HepG2 (cell line): ENCODE results near the gene PSEN2. TPM values are rescaled to one million over a fixed set of nuclear protein-coding genes. Genes with fewer than 3 reads are reported as not detected.

ENCODE experiments used
- ADNP ChIP-seq: sonication (generic); formaldehyde crosslinking; IDR thresholded peaks from 2 replicates; pipeline ENCODE4 v1.4.0; 2020; ENCODE audit warnings: missing genetic modification reagents
- BRD4 ChIP-seq: sonication (generic); formaldehyde crosslinking; IDR thresholded peaks from 2 replicates; pipeline ENCODE4 v1.4.0; 2020; ENCODE audit warnings: missing genetic modification reagents
- ELF1 ChIP-seq: sonication (generic); formaldehyde crosslinking; IDR thresholded peaks from 2 replicates; pipeline ENCODE4 v1.4.0; 2020; ENCODE audit warnings: missing genetic modification reagents
- HDAC6 ChIP-seq: fragments of 200-600 bp; sonication (generic); IDR thresholded peaks from 2 replicates; pipeline ENCODE4 v1.7.0; 2017; ENCODE audit warnings: mild to moderate bottlenecking, antibody characterized with exemption, low read length, low read depth
- HNRNPK ChIP-seq: fragments of 200-400 bp; formaldehyde crosslinking; IDR thresholded peaks from 2 replicates; pipeline ENCODE4 v1.6.1; 2018; ENCODE audit warnings: low read length, low read depth, moderate library complexity, mild to moderate bottlenecking; ENCODE audit not compliant: poor library complexity, severe bottlenecking
- KDM4B ChIP-seq: sonication (generic); formaldehyde crosslinking; IDR thresholded peaks from 2 replicates; pipeline ENCODE4 v1.4.0; 2020; ENCODE audit warnings: missing genetic modification reagents
- KLF12 ChIP-seq: sonication (generic); formaldehyde crosslinking; IDR thresholded peaks from 2 replicates; pipeline ENCODE4 v1.4.0; 2020; ENCODE audit warnings: missing genetic modification reagents, borderline replicate concordance
- MYNN ChIP-seq: sonication (generic); formaldehyde crosslinking; IDR thresholded peaks from 2 replicates; pipeline ENCODE4 v1.4.0; 2020; ENCODE audit warnings: mild to moderate bottlenecking, low read depth, missing genetic modification reagents
- RFXAP ChIP-seq: sonication (generic); formaldehyde crosslinking; IDR thresholded peaks from 2 replicates; pipeline ENCODE4 v1.4.0; 2020; ENCODE audit warnings: missing genetic modification reagents, borderline replicate concordance
- SOX13 ChIP-seq, 3 experiments: fragments of 450-650 bp in 1 of 3; sonication (generic) in 1 of 3; formaldehyde crosslinking in 1 of 3; IDR thresholded peaks in 2 of 3; conservative IDR thresholded peaks in 1 of 3; 2 replicates each; pipeline versions ENCODE4 v1.5.0 to v1.6.1; 2016 to 2020; ENCODE audit warnings: antibody characterized with exemption in 1 of 3, mild to moderate bottlenecking in 1 of 3, missing compliant biosample characterization in 1 of 3, missing genetic modification reagents in 1 of 3, moderate library complexity in 1 of 3
- ZEB1 ChIP-seq: IDR thresholded peaks from 2 replicates; pipeline ENCODE4 v1.6.1; 2012; ENCODE audit warnings: mild to moderate bottlenecking, low read depth, inconsistent platforms; ENCODE audit not compliant: insufficient replicate concordance
- ZNF7 ChIP-seq: IDR thresholded peaks from 2 replicates; pipeline ENCODE4 v1.6.1; 2016; ENCODE audit warnings: missing biosample characterization, missing genetic modification reagents
- ZNF777 ChIP-seq: sonication (generic); formaldehyde crosslinking; IDR thresholded peaks from 2 replicates; pipeline ENCODE4 v1.4.0; 2020; ENCODE audit warnings: missing genetic modification reagents
- ZNF879 ChIP-seq: sonication (generic); formaldehyde crosslinking; IDR thresholded peaks from 2 replicates; pipeline ENCODE4 v1.8.1; 2023; ENCODE audit warnings: missing genetic modification reagents
- polyA plus RNA-seq, 8 experiments: library from polyadenylated mRNA; depleted of rRNA in 3 of 8; stranded (reverse) in 7 of 8; unstranded in 1 of 8; fragments of >200 nt; fragmentation: Illumina TruSeq in 4 of 8; extraction: Trizol in 4 of 8; gene quantifications; 2 replicates each; pipeline versions ENCODE4 v1.2.1 to v1.2.3, GENCODE V29; 2011 to 2016; ENCODE audit warnings: low read depth in 4 of 8, missing spikeins in 1 of 8, mixed read lengths in 1 of 8; ENCODE audit not compliant: insufficient read depth in 1 of 8
- total RNA-seq, 5 experiments: library from RNA; depleted of rRNA; stranded (reverse); fragments of >200 nt; fragmentation: Illumina TruSeq; extraction: Trizol; gene quantifications; 2 replicates each; pipeline ENCODE4 v1.2.3, GENCODE V29; 2016; ENCODE audit warnings: low read depth in 1 of 5
- TF ChIP-seq, protein P1 (sequence below): sonication (generic); formaldehyde crosslinking; IDR thresholded peaks from 2 replicates; pipeline ENCODE4 v1.4.0; 2020; ENCODE audit warnings: low read depth, mild to moderate bottlenecking, missing genetic modification reagents
- TF ChIP-seq, protein P2 (sequence below): sonication (generic); formaldehyde crosslinking; IDR thresholded peaks from 2 replicates; pipeline ENCODE4 v1.4.0; 2020; ENCODE audit warnings: missing genetic modification reagents, borderline replicate concordance
- TF ChIP-seq, protein P3 (sequence below): sonication (generic); formaldehyde crosslinking; IDR thresholded peaks from 2 replicates; pipeline ENCODE4 v1.9.0; 2021; ENCODE audit warnings: mild to moderate bottlenecking, missing genetic modification reagents
- TF ChIP-seq, protein P4 (sequence below): sonication (generic); formaldehyde crosslinking; conservative IDR thresholded peaks from 2 replicates; pipeline ENCODE4 v1.5.0; 2020; ENCODE audit warnings: missing genetic modification reagents

Gene PSEN2
- total and polyA plus RNA-seq, 2 of the 13 experiments (the other 11 are each of a cell fraction or from before 2014, with no cell fraction given), result 5.9 to 13.1 TPM

DNA sequence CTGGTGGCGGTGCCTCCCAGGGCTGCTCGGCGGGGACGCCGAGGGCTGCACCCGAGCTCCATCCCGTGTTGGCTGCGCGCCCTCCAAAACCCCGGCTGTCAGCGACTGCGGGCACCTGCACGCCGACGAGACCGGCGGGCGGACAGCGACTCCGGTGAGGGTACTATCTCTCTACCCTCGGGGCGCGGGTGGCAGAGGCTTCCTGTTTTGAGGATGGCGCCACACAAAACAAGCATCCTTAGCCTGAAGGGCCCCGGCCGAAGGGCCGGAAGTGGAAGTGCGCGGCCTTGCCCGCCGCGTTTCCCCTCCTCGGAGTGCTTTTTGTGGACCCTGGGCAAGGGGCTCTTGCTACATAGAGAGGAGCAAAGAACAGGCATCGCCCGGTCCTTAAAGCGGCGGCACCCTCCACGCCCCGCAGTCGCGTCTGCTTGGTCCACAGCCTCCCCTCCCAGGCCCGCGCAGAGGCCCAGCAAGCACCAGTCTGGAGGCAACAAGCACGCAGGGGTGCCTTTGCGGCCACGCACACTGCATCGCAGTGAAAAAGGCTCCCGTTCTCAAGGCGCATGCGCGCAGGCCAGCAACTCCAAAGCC lies 69.1 kb downstream of the PSEN2 start (continued):
- TF ChIP-seq ZNF777 (CRISPR knock-in tag) (peak; percentile 52; the same call in 1 of the 2 replicates), ZEB1 (peak; percentile 50), HDAC6 (no peak), ADNP (CRISPR knock-in tag) (no peak), KLF12 (CRISPR knock-in tag) (peak; percentile 34; the same call in 1 of the 2 replicates), MYNN (CRISPR knock-in tag) (no peak), ELF1 (CRISPR knock-in tag) (peak; percentile 84), SOX13 (IDR thresholded peaks at IDR 0.05) (peak; percentile 18; the same call in 1 of the 2 replicates), SOX13 (CRISPR knock-in tag; conservative IDR thresholded peaks at IDR 0.05 in 1 of 2, IDR thresholded peaks at IDR 0.05 in 1 of 2) (no peak; a peak in 1 of 4 replicates), HNRNPK (no peak), ZNF879 (CRISPR knock-in tag) (peak; percentile 96), BRD4 (CRISPR knock-in tag) (peak; percentile 92), KDM4B (CRISPR knock-in tag) (peak; percentile 79), ZNF7 (CRISPR knock-in tag) (no peak), RFXAP (CRISPR knock-in tag) (no peak)
- TF ChIP-seq, protein P1, sequence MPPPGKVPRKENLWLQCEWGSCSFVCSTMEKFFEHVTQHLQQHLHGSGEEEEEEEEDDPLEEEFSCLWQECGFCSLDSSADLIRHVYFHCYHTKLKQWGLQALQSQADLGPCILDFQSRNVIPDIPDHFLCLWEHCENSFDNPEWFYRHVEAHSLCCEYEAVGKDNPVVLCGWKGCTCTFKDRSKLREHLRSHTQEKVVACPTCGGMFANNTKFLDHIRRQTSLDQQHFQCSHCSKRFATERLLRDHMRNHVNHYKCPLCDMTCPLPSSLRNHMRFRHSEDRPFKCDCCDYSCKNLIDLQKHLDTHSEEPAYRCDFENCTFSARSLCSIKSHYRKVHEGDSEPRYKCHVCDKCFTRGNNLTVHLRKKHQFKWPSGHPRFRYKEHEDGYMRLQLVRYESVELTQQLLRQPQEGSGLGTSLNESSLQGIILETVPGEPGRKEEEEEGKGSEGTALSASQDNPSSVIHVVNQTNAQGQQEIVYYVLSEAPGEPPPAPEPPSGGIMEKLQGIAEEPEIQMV (CRISPR knock-in tag), result peak; percentile 71; the same call in 1 of the 2 replicates
- TF ChIP-seq, protein P2, sequence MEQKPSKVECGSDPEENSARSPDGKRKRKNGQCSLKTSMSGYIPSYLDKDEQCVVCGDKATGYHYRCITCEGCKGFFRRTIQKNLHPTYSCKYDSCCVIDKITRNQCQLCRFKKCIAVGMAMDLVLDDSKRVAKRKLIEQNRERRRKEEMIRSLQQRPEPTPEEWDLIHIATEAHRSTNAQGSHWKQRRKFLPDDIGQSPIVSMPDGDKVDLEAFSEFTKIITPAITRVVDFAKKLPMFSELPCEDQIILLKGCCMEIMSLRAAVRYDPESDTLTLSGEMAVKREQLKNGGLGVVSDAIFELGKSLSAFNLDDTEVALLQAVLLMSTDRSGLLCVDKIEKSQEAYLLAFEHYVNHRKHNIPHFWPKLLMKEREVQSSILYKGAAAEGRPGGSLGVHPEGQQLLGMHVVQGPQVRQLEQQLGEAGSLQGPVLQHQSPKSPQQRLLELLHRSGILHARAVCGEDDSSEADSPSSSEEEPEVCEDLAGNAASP (CRISPR knock-in tag), result no peak
- TF ChIP-seq, protein P3, sequence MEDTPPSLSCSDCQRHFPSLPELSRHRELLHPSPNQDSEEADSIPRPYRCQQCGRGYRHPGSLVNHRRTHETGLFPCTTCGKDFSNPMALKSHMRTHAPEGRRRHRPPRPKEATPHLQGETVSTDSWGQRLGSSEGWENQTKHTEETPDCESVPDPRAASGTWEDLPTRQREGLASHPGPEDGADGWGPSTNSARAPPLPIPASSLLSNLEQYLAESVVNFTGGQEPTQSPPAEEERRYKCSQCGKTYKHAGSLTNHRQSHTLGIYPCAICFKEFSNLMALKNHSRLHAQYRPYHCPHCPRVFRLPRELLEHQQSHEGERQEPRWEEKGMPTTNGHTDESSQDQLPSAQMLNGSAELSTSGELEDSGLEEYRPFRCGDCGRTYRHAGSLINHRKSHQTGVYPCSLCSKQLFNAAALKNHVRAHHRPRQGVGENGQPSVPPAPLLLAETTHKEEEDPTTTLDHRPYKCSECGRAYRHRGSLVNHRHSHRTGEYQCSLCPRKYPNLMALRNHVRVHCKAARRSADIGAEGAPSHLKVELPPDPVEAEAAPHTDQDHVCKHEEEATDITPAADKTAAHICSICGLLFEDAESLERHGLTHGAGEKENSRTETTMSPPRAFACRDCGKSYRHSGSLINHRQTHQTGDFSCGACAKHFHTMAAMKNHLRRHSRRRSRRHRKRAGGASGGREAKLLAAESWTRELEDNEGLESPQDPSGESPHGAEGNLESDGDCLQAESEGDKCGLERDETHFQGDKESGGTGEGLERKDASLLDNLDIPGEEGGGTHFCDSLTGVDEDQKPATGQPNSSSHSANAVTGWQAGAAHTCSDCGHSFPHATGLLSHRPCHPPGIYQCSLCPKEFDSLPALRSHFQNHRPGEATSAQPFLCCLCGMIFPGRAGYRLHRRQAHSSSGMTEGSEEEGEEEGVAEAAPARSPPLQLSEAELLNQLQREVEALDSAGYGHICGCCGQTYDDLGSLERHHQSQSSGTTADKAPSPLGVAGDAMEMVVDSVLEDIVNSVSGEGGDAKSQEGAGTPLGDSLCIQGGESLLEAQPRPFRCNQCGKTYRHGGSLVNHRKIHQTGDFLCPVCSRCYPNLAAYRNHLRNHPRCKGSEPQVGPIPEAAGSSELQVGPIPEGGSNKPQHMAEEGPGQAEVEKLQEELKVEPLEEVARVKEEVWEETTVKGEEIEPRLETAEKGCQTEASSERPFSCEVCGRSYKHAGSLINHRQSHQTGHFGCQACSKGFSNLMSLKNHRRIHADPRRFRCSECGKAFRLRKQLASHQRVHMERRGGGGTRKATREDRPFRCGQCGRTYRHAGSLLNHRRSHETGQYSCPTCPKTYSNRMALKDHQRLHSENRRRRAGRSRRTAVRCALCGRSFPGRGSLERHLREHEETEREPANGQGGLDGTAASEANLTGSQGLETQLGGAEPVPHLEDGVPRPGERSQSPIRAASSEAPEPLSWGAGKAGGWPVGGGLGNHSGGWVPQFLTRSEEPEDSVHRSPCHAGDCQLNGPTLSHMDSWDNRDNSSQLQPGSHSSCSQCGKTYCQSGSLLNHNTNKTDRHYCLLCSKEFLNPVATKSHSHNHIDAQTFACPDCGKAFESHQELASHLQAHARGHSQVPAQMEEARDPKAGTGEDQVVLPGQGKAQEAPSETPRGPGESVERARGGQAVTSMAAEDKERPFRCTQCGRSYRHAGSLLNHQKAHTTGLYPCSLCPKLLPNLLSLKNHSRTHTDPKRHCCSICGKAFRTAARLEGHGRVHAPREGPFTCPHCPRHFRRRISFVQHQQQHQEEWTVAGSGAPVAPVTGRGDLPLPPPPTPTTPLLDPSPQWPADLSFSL, result no peak
- TF ChIP-seq, protein P4, sequence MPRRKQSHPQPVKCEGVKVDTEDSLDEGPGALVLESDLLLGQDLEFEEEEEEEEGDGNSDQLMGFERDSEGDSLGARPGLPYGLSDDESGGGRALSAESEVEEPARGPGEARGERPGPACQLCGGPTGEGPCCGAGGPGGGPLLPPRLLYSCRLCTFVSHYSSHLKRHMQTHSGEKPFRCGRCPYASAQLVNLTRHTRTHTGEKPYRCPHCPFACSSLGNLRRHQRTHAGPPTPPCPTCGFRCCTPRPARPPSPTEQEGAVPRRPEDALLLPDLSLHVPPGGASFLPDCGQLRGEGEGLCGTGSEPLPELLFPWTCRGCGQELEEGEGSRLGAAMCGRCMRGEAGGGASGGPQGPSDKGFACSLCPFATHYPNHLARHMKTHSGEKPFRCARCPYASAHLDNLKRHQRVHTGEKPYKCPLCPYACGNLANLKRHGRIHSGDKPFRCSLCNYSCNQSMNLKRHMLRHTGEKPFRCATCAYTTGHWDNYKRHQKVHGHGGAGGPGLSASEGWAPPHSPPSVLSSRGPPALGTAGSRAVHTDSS (CRISPR knock-in tag), result no peak
